NCI-H226 (cell line): ENCODE measurements around the gene RILP.
A peak's percentile ranks its signal among the peaks of the same experiment; 100 is the strongest.

Source experiments
- DNase-seq: peaks from one replicate; pipeline ENCODE4 v3.0.0-alpha.2; 2015

The RILP gene

GRCh38 chr17:1627982-1628855 lies 21.4 kb downstream of the RILP start, which contains the start of gene SLC43A2:
Gene SLC43A2 (minus strand): TSS chr17:1628834. CDS start chr17:1627874, 960 bp downstream.
- DNase-seq: peak; percentile 76

GRCh38 chr17:1627182-1627981 lies 22.3 kb downstream of the RILP start:
- DNase-seq: no peak

GRCh38 chr17:1626333-1626732 lies 23.3 kb downstream of the RILP start:
- DNase-seq: peak; percentile 35

- DNase-seq: no peak
These were observed 24.1 kb downstream of the RILP start for GRCh38 chr17:1625581-1625980.

- DNase-seq: no peak
These were observed 24.6 kb downstream of the RILP start for GRCh38 chr17:1625053-1625452.

GRCh38 chr17:1624650-1625049 lies 25.0 kb downstream of the RILP start:
- no peak for DNase-seq

- DNase-seq: no peak
These were observed 26.5 kb downstream of the RILP start for GRCh38 chr17:1623057-1623630.

- no peak for DNase-seq
These were observed 28.3 kb downstream of the RILP start for GRCh38 chr17:1621273-1621954.

- no peak for DNase-seq
These were observed 29.2 kb downstream of the RILP start for GRCh38 chr17:1620486-1620885.

- DNase-seq: peak; percentile 92
These were observed 32.0 kb downstream of the RILP start for GRCh38 chr17:1617620-1618174.

- DNase-seq: no peak
These were observed 33.6 kb downstream of the RILP start for GRCh38 chr17:1616101-1616500.

- DNase-seq: no peak
These were observed 37.3 kb downstream of the RILP start for GRCh38 chr17:1612400-1612799.

- DNase-seq: no peak
These were observed 38.0 kb downstream of the RILP start for GRCh38 chr17:1611715-1612114.

- no peak for DNase-seq
These were observed 41.0 kb downstream of the RILP start for GRCh38 chr17:1608676-1609075.

GRCh38 chr17:1607971-1608320 lies 41.7 kb downstream of the RILP start:
- no peak for DNase-seq

- no peak for DNase-seq
These were observed 43.2 kb downstream of the RILP start for GRCh38 chr17:1606352-1606985.

- DNase-seq: no peak
These were observed 43.9 kb downstream of the RILP start for GRCh38 chr17:1605681-1606351.

GRCh38 chr17:1604831-1605528 lies 44.7 kb downstream of the RILP start:
- DNase-seq: no peak

- DNase-seq: no peak
These were observed 48.1 kb downstream of the RILP start for GRCh38 chr17:1601571-1601970.

GRCh38 chr17:1598399-1599095 lies 51.1 kb downstream of the RILP start:
- no peak for DNase-seq
